ENCODE results near the gene CD81.

The CD81 gene

DNA sequence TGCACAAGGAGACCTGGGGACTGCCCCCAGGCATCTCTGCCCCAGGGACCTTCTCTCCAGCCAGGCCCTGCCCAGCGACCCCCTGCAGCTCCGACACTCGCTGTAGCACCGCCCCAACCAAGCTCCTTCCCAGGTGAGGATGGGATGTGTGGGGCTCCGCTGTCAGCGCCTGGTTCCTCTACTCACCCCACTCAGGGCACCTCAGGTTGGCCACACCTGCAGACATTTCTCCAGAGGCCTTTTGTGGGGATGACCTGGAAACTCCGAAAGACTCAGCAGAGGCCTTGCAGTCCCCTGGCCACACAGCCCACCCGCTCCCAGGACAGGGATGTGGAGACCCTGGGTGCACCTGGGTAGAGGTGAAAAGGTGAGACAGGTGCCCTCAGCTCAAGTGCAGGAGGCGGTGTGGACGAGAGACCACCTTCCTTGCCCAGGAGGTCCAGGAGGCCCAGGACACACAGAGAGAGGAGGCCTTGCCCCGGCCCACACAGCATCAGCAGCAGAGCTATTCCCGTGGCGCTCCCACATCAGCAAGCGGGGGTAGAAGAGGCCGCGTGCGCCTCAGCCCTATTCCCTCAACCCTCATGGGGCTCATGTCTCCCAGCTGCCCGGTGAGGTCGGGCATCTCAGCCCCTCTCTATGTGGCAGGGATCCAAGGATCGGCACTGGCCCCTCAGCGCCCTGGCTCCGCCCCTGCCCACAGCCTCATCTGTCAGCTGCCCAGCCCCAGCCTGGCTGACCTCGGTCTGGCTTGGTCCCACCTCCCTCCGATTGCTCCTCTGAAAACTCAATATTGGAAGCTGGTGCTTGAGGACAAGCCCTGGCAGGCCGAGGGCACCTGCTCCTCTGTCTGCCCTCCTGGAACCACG lies 46.3 kb downstream of the CD81 start:
- H3K4me3 ChIP-seq (ENCODE audit: control insufficient read depth in 1 of 7, extremely low read depth in 1 of 7, insufficient read depth in 4 of 7, low read depth in 2 of 7, low read length in 6 of 7) = no peak overlapping the region
- H3K36me3 ChIP-seq (ENCODE audit: control insufficient read depth in 4 of 4, insufficient read depth in 4 of 4, low read length in 3 of 4) = no peaks in the 10 kb centered on the region
- no peak overlapping the region for H3K27ac ChIP-seq (ENCODE audit: insufficient read depth in 1 of 2, low read depth in 1 of 2, low read length in 2 of 2, poor library complexity in 1 of 2, severe bottlenecking in 2 of 2)
- peaks cover 0 to 10% (median 9%) of the 10 kb centered on the region in 4 experiments for H3K4me1 ChIP-seq (ENCODE audit: control extremely low read depth in 1 of 4, control insufficient read depth in 4 of 4, insufficient read depth in 4 of 4, low read length in 3 of 4)
- DNase-seq = no peak
- 95% methylated on average over 26 of the region's 26 CpGs for WGBS (ENCODE audit: insufficient coverage)
- no peaks in the 10 kb centered on the region for H3K9me3 ChIP-seq (ENCODE audit: control extremely low read depth in 1 of 5, control insufficient read depth in 4 of 5, insufficient read depth in 2 of 5, low read depth in 1 of 5, low read length in 4 of 5)
- POLR2A ChIA-PET = interaction anchor here (0.5 to 1.1 kb wide), 2 partner anchors 118 to 454 kb away, joined by 5 to 6 read pairs; no protein-coding TSS in a partner anchor
- CTCF ChIA-PET = interaction anchor here (0.8 to 11.4 kb wide), 8 partner anchors 13 to 467 kb away, joined by 3 to 284 read pairs (median 68); partner anchors contain the start of genes C11orf21, TSPAN32 and TSSC4
- no peaks in the 10 kb centered on the region for H3K27me3 ChIP-seq (replicated peaks in 2 of 5; ENCODE audit: control insufficient read depth in 4 of 5, insufficient read depth in 5 of 5, low read length in 4 of 5)

DNA sequence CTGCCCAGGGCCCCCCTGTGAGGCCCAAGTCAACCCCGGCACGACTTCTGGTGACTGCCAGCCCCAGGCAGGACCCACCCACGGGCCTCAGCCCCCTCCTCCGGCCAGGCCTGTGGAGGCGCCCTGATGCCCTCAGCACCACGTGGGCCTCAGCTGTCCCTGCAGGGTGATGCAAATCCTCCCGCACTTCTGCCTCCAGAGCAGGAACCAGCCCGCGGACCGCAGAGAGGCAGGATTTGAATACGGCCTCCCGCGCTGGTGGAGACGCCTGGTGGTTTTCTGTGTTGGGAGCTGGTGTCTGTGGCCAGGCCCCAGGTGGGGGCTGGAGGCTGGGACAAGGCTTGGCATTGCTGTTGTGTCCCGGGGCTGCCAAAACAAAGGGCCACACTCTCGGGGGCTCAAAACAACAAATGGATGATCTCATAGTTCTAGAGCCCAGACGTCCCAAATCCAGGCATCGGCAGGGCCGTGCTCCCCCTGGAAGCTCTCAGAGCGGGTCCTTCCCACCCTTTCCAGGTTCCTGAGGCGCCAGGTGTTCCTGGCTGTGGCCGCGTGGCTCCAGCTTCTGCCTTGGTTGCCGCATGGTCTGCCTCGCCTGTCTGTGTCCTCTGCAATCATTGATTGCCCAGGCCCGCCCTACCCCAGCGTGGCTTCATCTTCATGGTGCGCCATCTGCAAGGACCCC lies 47.8 kb downstream of the CD81 start:
- ChIA-PET POLR2A (interaction anchor here (0.7 kb wide), 1 partner anchor 108 kb away, joined by 3 read pairs; no protein-coding TSS in a partner anchor), CTCF (interaction anchor here (0.9 to 11.4 kb wide), 5 partner anchors 105 to 465 kb away, joined by 3 to 284 read pairs (median 64); partner anchors contain the start of genes C11orf21 and TSPAN32)
- 90% methylated on average over 19 of the region's 28 CpGs for WGBS (ENCODE audit: insufficient coverage)
- Histone ChIP-seq H3K36me3 (ENCODE audit: control insufficient read depth in 4 of 4, insufficient read depth in 4 of 4, low read length in 3 of 4) (no peaks in the 10 kb centered on the region), H3K9me3 (ENCODE audit: control extremely low read depth in 1 of 5, control insufficient read depth in 4 of 5, insufficient read depth in 2 of 5, low read depth in 1 of 5, low read length in 4 of 5) (no peaks in the 10 kb centered on the region), H3K4me1 (ENCODE audit: control extremely low read depth in 1 of 4, control insufficient read depth in 4 of 4, insufficient read depth in 4 of 4, low read length in 3 of 4) (peaks cover 0 to 7% (median 6%) of the 10 kb centered on the region in 4 experiments), H3K27me3 (replicated peaks in 2 of 5; ENCODE audit: control insufficient read depth in 4 of 5, insufficient read depth in 5 of 5, low read length in 4 of 5) (no peaks in the 10 kb centered on the region), H3K27ac (ENCODE audit: insufficient read depth in 1 of 2, low read depth in 1 of 2, low read length in 2 of 2, poor library complexity in 1 of 2, severe bottlenecking in 2 of 2) (no peak overlapping the region), H3K4me3 (ENCODE audit: control insufficient read depth in 1 of 7, extremely low read depth in 1 of 7, insufficient read depth in 4 of 7, low read depth in 2 of 7, low read length in 6 of 7) (no peak overlapping the region)
- no peak for DNase-seq

DNA sequence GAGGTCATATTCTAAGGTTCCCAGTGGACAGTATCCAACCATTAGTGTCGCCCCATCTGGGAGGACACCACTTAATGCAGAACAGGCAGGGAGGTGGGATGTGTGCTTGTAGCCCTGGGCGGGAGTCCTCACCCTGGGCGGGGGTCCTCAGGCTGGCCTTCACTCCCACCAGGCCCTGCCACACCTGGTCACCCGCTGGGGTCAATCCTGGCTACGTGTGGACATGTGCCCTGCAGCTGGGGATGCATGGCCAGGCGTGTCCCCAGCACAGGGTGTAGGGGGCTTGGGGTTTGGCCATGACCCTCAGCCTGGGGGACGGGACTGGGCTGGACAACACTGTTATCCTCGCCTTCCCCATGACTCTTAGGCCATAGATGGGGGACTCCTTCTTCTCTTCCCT lies 48.4 kb downstream of the CD81 start:
- POLR2A ChIA-PET = interaction anchor here (1.5 kb wide), 1 partner anchor 106 kb away, joined by 5 read pairs; no protein-coding TSS in a partner anchor
- WGBS (ENCODE audit: insufficient coverage) = 86% methylated on average over 6 of the region's 8 CpGs
- CTCF ChIA-PET = interaction anchor here (0.9 to 11.4 kb wide), 5 partner anchors 104 to 465 kb away, joined by 3 to 284 read pairs (median 64); partner anchors contain the start of genes C11orf21 and TSPAN32

DNA sequence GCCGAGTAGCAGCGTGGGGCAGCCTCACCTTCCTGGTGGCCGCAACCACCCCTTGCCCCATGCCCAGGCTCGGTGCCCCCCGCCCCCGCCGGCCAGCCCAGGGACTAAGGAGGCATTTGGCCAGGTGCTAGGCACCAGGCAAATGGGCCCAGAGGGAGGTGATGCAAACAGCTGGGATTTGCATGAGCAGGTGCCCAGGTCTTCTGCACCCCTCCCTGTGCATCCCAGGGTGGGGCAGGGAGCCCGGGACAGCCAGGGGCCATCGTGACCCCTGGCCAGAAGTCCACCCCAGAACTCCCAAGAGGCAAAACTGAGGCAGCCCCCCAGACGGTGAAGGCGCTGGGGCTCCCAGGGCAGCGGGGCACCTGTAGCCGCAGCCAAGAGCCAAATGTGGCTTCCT lies 49.1 kb downstream of the CD81 start:
- Histone ChIP-seq H3K36me3 (ENCODE audit: control insufficient read depth in 4 of 4, insufficient read depth in 4 of 4, low read length in 3 of 4) (no peaks in the 10 kb centered on the region), H3K4me1 (ENCODE audit: control extremely low read depth in 1 of 4, control insufficient read depth in 4 of 4, insufficient read depth in 4 of 4, low read length in 3 of 4) (no peaks in the 10 kb centered on the region), H3K4me3 (ENCODE audit: control insufficient read depth in 1 of 7, extremely low read depth in 1 of 7, insufficient read depth in 4 of 7, low read depth in 2 of 7, low read length in 6 of 7) (no peak overlapping the region), H3K27me3 (replicated peaks in 2 of 5; ENCODE audit: control insufficient read depth in 4 of 5, insufficient read depth in 5 of 5, low read length in 4 of 5) (no peaks in the 10 kb centered on the region), H3K27ac (ENCODE audit: insufficient read depth in 1 of 2, low read depth in 1 of 2, low read length in 2 of 2, poor library complexity in 1 of 2, severe bottlenecking in 2 of 2) (no peak overlapping the region), H3K9me3 (ENCODE audit: control extremely low read depth in 1 of 5, control insufficient read depth in 4 of 5, insufficient read depth in 2 of 5, low read depth in 1 of 5, low read length in 4 of 5) (no peaks in the 10 kb centered on the region)
- ChIA-PET POLR2A (interaction anchor here (1.5 kb wide), 1 partner anchor 105 kb away, joined by 5 read pairs; no protein-coding TSS in a partner anchor), CTCF (interaction anchor here (0.9 to 11.4 kb wide), 6 partner anchors 28 to 464 kb away, joined by 3 to 284 read pairs (median 35); partner anchors contain the start of genes C11orf21 and TSPAN32)
- DNase-seq = no peak
- over 99% methylated on average over 13 of the region's 13 CpGs for WGBS (ENCODE audit: insufficient coverage)

More for the DNA sequence above, 48.4 kb downstream of the CD81 start:
- Histone ChIP-seq H3K4me1 (ENCODE audit: control extremely low read depth in 1 of 4, control insufficient read depth in 4 of 4, insufficient read depth in 4 of 4, low read length in 3 of 4) (peaks cover 0 to 3% (median 2%) of the 10 kb centered on the region in 4 experiments), H3K4me3 (ENCODE audit: control insufficient read depth in 1 of 7, extremely low read depth in 1 of 7, insufficient read depth in 4 of 7, low read depth in 2 of 7, low read length in 6 of 7) (no peak overlapping the region), H3K9me3 (ENCODE audit: control extremely low read depth in 1 of 5, control insufficient read depth in 4 of 5, insufficient read depth in 2 of 5, low read depth in 1 of 5, low read length in 4 of 5) (no peaks in the 10 kb centered on the region), H3K27ac (ENCODE audit: insufficient read depth in 1 of 2, low read depth in 1 of 2, low read length in 2 of 2, poor library complexity in 1 of 2, severe bottlenecking in 2 of 2) (no peak overlapping the region), H3K27me3 (replicated peaks in 2 of 5; ENCODE audit: control insufficient read depth in 4 of 5, insufficient read depth in 5 of 5, low read length in 4 of 5) (no peaks in the 10 kb centered on the region), H3K36me3 (ENCODE audit: control insufficient read depth in 4 of 4, insufficient read depth in 4 of 4, low read length in 3 of 4) (no peaks in the 10 kb centered on the region)
- DNase-seq = no peak

DNA sequence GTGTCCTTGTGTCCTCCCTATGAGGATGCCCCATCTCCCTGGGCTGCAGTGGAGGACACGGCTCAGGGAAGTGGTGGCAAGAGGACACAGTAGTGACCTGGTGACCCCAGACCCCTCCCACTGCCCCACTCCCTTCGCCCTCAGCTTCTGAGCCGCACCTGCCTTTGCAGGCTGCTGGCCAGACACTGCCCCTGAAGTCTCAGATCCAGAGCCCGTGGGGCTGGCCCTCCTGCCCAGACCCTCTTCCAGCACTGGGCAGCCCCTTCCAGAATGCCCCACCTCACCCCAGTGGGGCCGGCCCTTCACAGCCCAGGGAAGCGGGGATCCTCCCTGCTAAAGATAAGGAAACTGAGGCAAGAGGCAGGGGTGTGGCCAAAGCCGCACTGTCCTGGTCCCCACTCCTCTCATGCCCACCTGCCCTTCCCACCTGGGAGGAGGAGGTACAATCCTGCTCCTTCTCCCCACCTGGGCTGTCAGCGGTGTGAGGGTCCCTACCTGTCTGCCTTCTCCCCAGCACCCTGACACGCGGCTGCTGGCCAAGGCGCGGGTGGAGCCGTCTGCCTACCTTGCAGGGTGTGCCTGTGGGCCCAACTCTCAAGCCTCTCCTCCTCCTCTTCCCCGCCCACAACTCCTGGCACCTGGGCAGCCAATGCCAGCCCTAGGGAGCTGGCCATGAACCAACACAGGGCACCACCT lies 49.9 kb downstream of the CD81 start:
- Histone ChIP-seq H3K27me3 (replicated peaks in 2 of 5; ENCODE audit: control insufficient read depth in 4 of 5, insufficient read depth in 5 of 5, low read length in 4 of 5) (no peaks in the 10 kb centered on the region), H3K4me3 (ENCODE audit: control insufficient read depth in 1 of 7, extremely low read depth in 1 of 7, insufficient read depth in 4 of 7, low read depth in 2 of 7, low read length in 6 of 7) (no peak overlapping the region), H3K9me3 (ENCODE audit: control extremely low read depth in 1 of 5, control insufficient read depth in 4 of 5, insufficient read depth in 2 of 5, low read depth in 1 of 5, low read length in 4 of 5) (no peaks in the 10 kb centered on the region), H3K27ac (ENCODE audit: insufficient read depth in 1 of 2, low read depth in 1 of 2, low read length in 2 of 2, poor library complexity in 1 of 2, severe bottlenecking in 2 of 2) (no peak overlapping the region), H3K4me1 (ENCODE audit: control extremely low read depth in 1 of 4, control insufficient read depth in 4 of 4, insufficient read depth in 4 of 4, low read length in 3 of 4) (no peaks in the 10 kb centered on the region), H3K36me3 (ENCODE audit: control insufficient read depth in 4 of 4, insufficient read depth in 4 of 4, low read length in 3 of 4) (no peaks in the 10 kb centered on the region)
- WGBS (ENCODE audit: insufficient coverage) = 95% methylated on average over 10 of the region's 14 CpGs
- CTCF ChIA-PET = interaction anchor here (0.7 to 11.4 kb wide), 13 partner anchors 10 to 476 kb away, joined by 3 to 284 read pairs (median 4); partner anchors contain the start of genes C11orf21 and TSPAN32
- no peak for DNase-seq
- POLR2A ChIA-PET = interaction anchor here (1.5 kb wide), 1 partner anchor 104 kb away, joined by 5 read pairs; no protein-coding TSS in a partner anchor

DNA sequence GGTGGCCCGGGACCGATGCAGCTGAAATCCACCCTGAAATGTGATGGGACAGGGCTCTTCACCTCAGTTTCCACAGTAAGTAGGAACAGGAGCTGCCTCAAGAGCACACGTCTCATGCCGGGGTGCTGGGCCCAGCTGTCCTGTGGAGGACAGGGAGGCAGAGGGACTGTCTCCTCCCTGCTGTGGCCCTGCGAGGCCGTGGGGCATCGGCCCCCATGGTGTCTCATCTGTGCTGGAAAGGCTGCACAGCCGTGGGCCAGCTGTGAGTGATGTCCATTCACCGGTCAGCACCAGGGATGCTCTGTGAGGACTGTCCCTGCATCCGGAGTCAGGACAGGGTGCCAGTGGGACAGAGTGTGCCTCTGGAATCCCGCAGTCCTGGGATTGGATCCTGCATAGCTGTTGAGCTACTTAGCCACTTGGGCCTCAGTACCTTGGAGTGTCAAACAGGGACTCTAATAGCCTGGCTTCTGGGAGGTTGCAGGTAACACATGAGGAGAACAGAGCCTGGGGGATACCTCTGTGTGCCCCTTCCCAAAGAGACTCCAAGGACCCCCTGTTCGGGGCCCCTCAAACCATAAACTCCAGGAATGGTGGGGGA lies 50.7 kb downstream of the CD81 start:
- Histone ChIP-seq H3K4me1 (ENCODE audit: control extremely low read depth in 1 of 4, control insufficient read depth in 4 of 4, insufficient read depth in 4 of 4, low read length in 3 of 4) (no peaks in the 10 kb centered on the region), H3K27me3 (replicated peaks in 2 of 5; ENCODE audit: control insufficient read depth in 4 of 5, insufficient read depth in 5 of 5, low read length in 4 of 5) (no peaks in the 10 kb centered on the region), H3K27ac (ENCODE audit: insufficient read depth in 1 of 2, low read depth in 1 of 2, low read length in 2 of 2, poor library complexity in 1 of 2, severe bottlenecking in 2 of 2) (no peak overlapping the region), H3K36me3 (ENCODE audit: control insufficient read depth in 4 of 4, insufficient read depth in 4 of 4, low read length in 3 of 4) (no peaks in the 10 kb centered on the region), H3K9me3 (ENCODE audit: control extremely low read depth in 1 of 5, control insufficient read depth in 4 of 5, insufficient read depth in 2 of 5, low read depth in 1 of 5, low read length in 4 of 5) (no peaks in the 10 kb centered on the region), H3K4me3 (ENCODE audit: control insufficient read depth in 1 of 7, extremely low read depth in 1 of 7, insufficient read depth in 4 of 7, low read depth in 2 of 7, low read length in 6 of 7) (no peak overlapping the region)
- ChIA-PET CTCF (interaction anchor here (0.7 to 11.4 kb wide), 14 partner anchors 9 to 475 kb away, joined by 3 to 284 read pairs (median 4); partner anchors contain the start of genes C11orf21 and TSPAN32), POLR2A (interaction anchor here (0.6 kb wide), 1 partner anchor 252 kb away, joined by 3 read pairs; no protein-coding TSS in a partner anchor)
- no peak for DNase-seq
- 81% methylated on average over 11 of the region's 12 CpGs for WGBS (ENCODE audit: insufficient coverage)

Data from common myeloid progenitor, CD34-positive (primary cell).